Lung (tissue), 12 donors: Measurements from ENCODE around the gene EPG5. TPM values are rescaled to one million over a fixed set of nuclear protein-coding genes. Genes with fewer than 3 reads are reported as not detected.
"Not testable (repeated sequence)": the region's sequence is repeated elsewhere in the genome, so short reads cannot be mapped to it uniquely, and the experiment has no call there.

Source experiments
- ATAC-seq: fragments of 200-7000 bp; cut with Tn5 transposase; one replicate; pipeline ENCODE4 v1.9.1; 2020; ENCODE audit warnings: moderate number of reproducible peaks; ENCODE audit not compliant: insufficient read depth, low FRiP score
- DNase-seq, 3 donors: peaks; one replicate each; pipeline ENCODE4 v3.0.0-alpha.2; 2013 to 2017
- H3K27ac ChIP-seq, 2 donors: one replicate each; pipeline ENCODE4 v1.5.1; 2013; ENCODE audit warnings: mild to moderate bottlenecking in 2 of 2, moderate library complexity in 2 of 2, control low read depth in 1 of 2, inconsistent platforms in 1 of 2, low read depth in 1 of 2, low read length in 1 of 2
- H3K27me3 ChIP-seq, 3 donors: one replicate each; pipeline ENCODE4 v1.5.1; 2013; ENCODE audit warnings: low read length in 2 of 3; ENCODE audit not compliant: control insufficient read depth in 3 of 3, insufficient read depth in 3 of 3
- H3K36me3 ChIP-seq, 4 donors: one replicate each; pipeline ENCODE4 v1.5.1; 2013; ENCODE audit warnings: low read length in 4 of 4, mild to moderate bottlenecking in 1 of 4, moderate library complexity in 1 of 4; ENCODE audit not compliant: control insufficient read depth in 4 of 4, insufficient read depth in 4 of 4
- H3K4me1 ChIP-seq, 5 donors: one replicate each; pipeline ENCODE4 v1.5.1; 2013; ENCODE audit warnings: low read length in 5 of 5, mild to moderate bottlenecking in 2 of 5, moderate library complexity in 1 of 5; ENCODE audit not compliant: control insufficient read depth in 5 of 5, insufficient read depth in 5 of 5
- H3K4me3 ChIP-seq: one replicate; pipeline ENCODE4 v1.5.1; 2013; ENCODE audit warnings: mild to moderate bottlenecking, control low read depth, moderate library complexity
- H3K9ac ChIP-seq, 2 donors: one replicate each; pipeline ENCODE4 v1.5.1; 2013; ENCODE audit warnings: low read length in 2 of 2, control low read depth in 1 of 2; ENCODE audit not compliant: insufficient read depth in 1 of 2
- H3K9me3 ChIP-seq, 4 donors: one replicate each; pipeline ENCODE4 v1.5.1; 2013; ENCODE audit warnings: low read length in 3 of 4, mild to moderate bottlenecking in 1 of 4, moderate library complexity in 1 of 4; ENCODE audit not compliant: control insufficient read depth in 4 of 4, insufficient read depth in 3 of 4
- CTCF ChIP-seq: IDR thresholded peaks from 2 replicates; pipeline ENCODE4 v1.5.1; 2012; ENCODE audit warnings: mild to moderate bottlenecking; ENCODE audit errors: control extremely low read depth, extremely low read depth
- WGBS, 2 donors: extraction: QIAGEN DNeasy Blood & Tissue Kit; methylation state at CpG; one replicate each; pipeline ENCODE4 v1.1.7; 2013; 5-methylcytosine and 5-hydroxymethylcytosine counted together
- polyA plus RNA-seq, 2 donors: library from polyadenylated mRNA; stranded (reverse); fragments of 200-250 nt; gene quantifications; one replicate each; pipeline ENCODE4 v1.2.1, GENCODE V29; 2013
- total RNA-seq, 2 donors: library from RNA; depleted of rRNA in 1 of 2; stranded (reverse); fragments of >200 nt in 1 of 2; gene quantifications; one replicate each; pipeline ENCODE4 v1.2.1, GENCODE V29; 2014 to 2021
- donor health status: control.
- donor health status: control.
- donor health status: Bipolar disorder and iron deficiency.
- donor health status: healthy.
- donor health status: DM: yes; HTN: yes; CAD: no.

Gene EPG5
- total and polyA plus RNA-seq, 4 donors = 7.0 to 64.5 (median 20.9) TPM

- ATAC-seq (no peak), DNase-seq (no peak)
- no peak for TF ChIP-seq CTCF
- no peak overlapping the region for H3K4me3 ChIP-seq
- H3K9ac ChIP-seq = no peak overlapping the region
- H3K27me3 ChIP-seq = no peaks in the 10 kb centered on the region
- no peak overlapping the region for H3K27ac ChIP-seq
- WGBS, 2 donors = 54 to 70% methylated on average over 1 of the region's 1 CpG
- H3K36me3 ChIP-seq = no peaks in the 10 kb centered on the region
- no peaks in the 10 kb centered on the region for H3K4me1 ChIP-seq
- peaks cover 0 to 3% (median 0%) of the 10 kb centered on the region in 4 donors for H3K9me3 ChIP-seq
Observed at GRCh38 chr18:45817543-45817942, 149.6 kb downstream of the EPG5 start.

- not testable (repeated sequence) for H3K4me3 ChIP-seq, DNase-seq, ATAC-seq, H3K9me3 ChIP-seq, H3K27me3 ChIP-seq, H3K9ac ChIP-seq, H3K27ac ChIP-seq, H3K4me1 ChIP-seq, H3K36me3 ChIP-seq
Observed at GRCh38 chr18:45814733-45815132, 152.4 kb downstream of the EPG5 start.

GRCh38 chr18:45807144-45807543 lies 160.0 kb downstream of the EPG5 start:
- not testable (repeated sequence) for H3K9me3 ChIP-seq, H3K4me1 ChIP-seq, ATAC-seq, H3K9ac ChIP-seq, H3K36me3 ChIP-seq, H3K4me3 ChIP-seq, H3K27ac ChIP-seq, H3K27me3 ChIP-seq, DNase-seq
- WGBS, 2 donors = 46 to 47% methylated on average over 2 of the region's 2 CpGs

- DNase-seq = no peak
- Histone ChIP-seq H3K4me1 (no peaks in the 10 kb centered on the region), H3K27me3 (no peaks in the 10 kb centered on the region), H3K9me3 (peaks cover 0 to 4% (median 1%) of the 10 kb centered on the region in 4 donors), H3K27ac (no peak overlapping the region), H3K36me3 (no peaks in the 10 kb centered on the region), H3K9ac (no peak overlapping the region), H3K4me3 (no peak overlapping the region)
- WGBS, 2 donors = 41 to 62% methylated on average over 2 of the region's 2 CpGs
- TF ChIP-seq CTCF = no peak
- ATAC-seq = no peak
Observed at GRCh38 chr18:45806226-45806625, 160.9 kb downstream of the EPG5 start.

- no peak for TF ChIP-seq CTCF
- no peak for DNase-seq
- H3K9me3 ChIP-seq = peaks cover 0 to 4% (median 1%) of the 10 kb centered on the region in 4 donors
Observed at GRCh38 chr18:45805551-45805950, 161.6 kb downstream of the EPG5 start.

More at GRCh38 chr18:45805551-45805950, 161.6 kb downstream of the EPG5 start:
- Histone ChIP-seq H3K27ac (no peak overlapping the region), H3K27me3 (no peaks in the 10 kb centered on the region), H3K9ac (no peak overlapping the region), H3K36me3 (no peaks in the 10 kb centered on the region), H3K4me1 (no peaks in the 10 kb centered on the region), H3K4me3 (no peak overlapping the region)
- no peak for ATAC-seq
